OCI-LY3 (cell line): ENCODE measurements around the gene CEBPG.

Experiments
- CTCF ChIP-seq: fragments of 200-600, 300-600 bp; sonication (generic); IDR thresholded peaks from 2 replicates; pipeline ENCODE4 v1.5.1; 2014; ENCODE audit warnings: antibody characterized with exemption, low read length, low read depth
- EZH2phosphoT487 ChIP-seq: fragments of 200-600 bp; shearing (Covaris generic); IDR thresholded peaks from 2 replicates; pipeline ENCODE4 v1.6.1; 2018; ENCODE audit warnings: antibody characterized with exemption, mixed run types, low read depth

DNA sequence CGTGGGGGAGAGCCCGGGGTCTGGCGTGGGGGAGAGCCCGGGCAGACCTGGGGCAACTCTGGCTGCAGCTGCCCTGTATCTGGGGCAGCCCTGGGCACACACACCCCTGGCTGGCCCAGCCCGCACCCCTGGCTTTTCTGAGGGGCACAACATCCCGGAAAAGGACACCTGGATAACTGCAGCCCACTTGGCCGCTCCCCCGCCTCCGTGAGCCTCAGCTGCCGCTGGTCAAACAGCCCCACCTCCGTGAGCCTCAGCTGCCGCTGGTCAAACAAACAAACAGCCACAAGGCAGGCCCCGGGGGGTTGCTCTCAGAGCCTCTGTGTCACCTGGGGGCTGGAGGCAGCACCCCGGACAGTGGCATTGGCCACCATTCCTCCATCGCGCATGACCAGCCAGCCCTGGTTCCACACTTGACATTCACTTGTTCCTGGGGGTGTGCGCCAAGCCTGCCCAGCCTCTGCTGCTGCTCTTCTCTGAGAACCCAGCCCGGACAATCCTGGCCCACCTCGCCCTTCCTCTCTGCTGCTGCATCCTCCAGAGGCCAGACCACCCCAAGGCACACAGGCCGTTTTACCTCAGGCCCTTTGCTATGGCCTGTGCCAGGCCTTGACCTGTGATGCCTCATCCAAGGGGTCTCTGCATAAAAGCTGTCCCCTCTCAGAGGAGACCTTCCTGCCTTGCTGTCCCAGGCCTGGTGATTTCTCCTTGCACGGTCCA, 19.9 kb downstream of the CEBPG start:
- TF ChIP-seq CTCF (no peak), EZH2phosphoT487 (no peak)
